IMR-90 (cell line): ENCODE results near the gene HRH2. TPM values are rescaled to one million over a fixed set of nuclear protein-coding genes. Genes with fewer than 3 reads are reported as not detected.

ENCODE experiments used
- ATAC-seq: fragments of 200-7000 bp; cut with Tn5 transposase; 2 replicates; pipeline ENCODE4 v1.9.1; 2020; ENCODE audit warnings: low read depth, mild to moderate bottlenecking, moderate library complexity
- BruUV-seq: library from RNA; stranded (reverse); fragments of 400-500 nt; replicated peaks from 2 replicates; lab custom pipeline; 2021; lab: Mats Ljungman, UMichigan
- CTCF ChIA-PET: fragments of 300-600 bp; formaldehyde crosslinking; extraction: SDS; loops from one replicate; lab custom pipeline; 2021; ENCODE audit warnings: antibody characterized with exemption; lab: Yijun Ruan, JAX
- POLR2A ChIA-PET: fragments of 300-600 bp; sonication (Branson Sonifier 250); formaldehyde crosslinking; loops from one replicate; lab custom pipeline; 2022; ENCODE audit warnings: antibody characterized with exemption; ENCODE audit not compliant: unreplicated experiment; lab: Charles Lee
- DNase-seq: peaks from one replicate; pipeline ENCODE4 v3.0.0; 2013
- H2AFZ ChIP-seq: replicated peaks from 2 replicates; pipeline ENCODE3; 2013; ENCODE audit warnings: low read length, mild to moderate bottlenecking; ENCODE audit not compliant: poor library complexity
- H2AK5ac ChIP-seq: 2 replicates; pipeline ENCODE4 v1.6.1; 2013; ENCODE audit warnings: low read depth, low read length, inconsistent platforms
- H2AK9ac ChIP-seq: replicated peaks from 2 replicates; pipeline ENCODE3; 2013; ENCODE audit warnings: mild to moderate bottlenecking, low read depth, low read length, moderate library complexity; ENCODE audit not compliant: poor library complexity
- H2BK120ac ChIP-seq: 2 replicates; pipeline ENCODE4 v1.6.1; 2013; ENCODE audit warnings: low read depth, low read length, inconsistent platforms
- H2BK15ac ChIP-seq: 3 replicates; pipeline ENCODE4 v1.6.1; 2013; ENCODE audit warnings: low read depth, low read length, inconsistent platforms
- H2BK20ac ChIP-seq: 2 replicates; pipeline ENCODE4 v1.6.1; 2013; ENCODE audit warnings: low read depth, mild to moderate bottlenecking, inconsistent platforms, low read length, moderate library complexity
- H2BK5ac ChIP-seq: 2 replicates; pipeline ENCODE4 v1.6.1; 2013; ENCODE audit warnings: mild to moderate bottlenecking, low read depth, low read length, inconsistent platforms; ENCODE audit not compliant: poor library complexity, severe bottlenecking
- H3K14ac ChIP-seq: replicated peaks from 2 replicates; pipeline ENCODE4 v1.6.1; 2013; ENCODE audit warnings: low read depth, low read length, inconsistent platforms
- H3K18ac ChIP-seq: 2 replicates; pipeline ENCODE4 v1.6.1; 2013; ENCODE audit warnings: low read depth, low read length, control low read depth
- H3K23ac ChIP-seq: 2 replicates; pipeline ENCODE4 v1.6.1; 2013; ENCODE audit warnings: low read depth, low read length, inconsistent platforms
- H3K27ac ChIP-seq: 2 replicates; pipeline ENCODE4 v1.5.1; 2013; ENCODE audit warnings: mild to moderate bottlenecking, control low read depth, low read length; ENCODE audit not compliant: insufficient read depth
- H3K27me3 ChIP-seq: 2 replicates; pipeline ENCODE4 v1.6.1; 2013; ENCODE audit warnings: low read length; ENCODE audit not compliant: control insufficient read depth, insufficient read depth
- H3K36me3 ChIP-seq: 2 replicates; pipeline ENCODE4 v1.6.1; 2013; ENCODE audit warnings: low read length, mixed read lengths; ENCODE audit not compliant: control insufficient read depth, insufficient read depth
- H3K4ac ChIP-seq: 2 replicates; pipeline ENCODE4 v1.6.1; 2013; ENCODE audit warnings: low read depth, low read length, inconsistent platforms
- H3K4me1 ChIP-seq: 2 replicates; pipeline ENCODE4 v1.6.1; 2013; ENCODE audit warnings: low read length, mixed read lengths; ENCODE audit not compliant: control insufficient read depth, insufficient read depth
- H3K4me2 ChIP-seq: 2 replicates; pipeline ENCODE4 v1.6.1; 2013; ENCODE audit warnings: low read depth, mild to moderate bottlenecking, control low read depth, low read length, moderate library complexity
- H3K4me3 ChIP-seq: 2 replicates; pipeline ENCODE4 v1.5.1; 2013; ENCODE audit warnings: low read depth, mild to moderate bottlenecking, control low read depth, low read length, moderate library complexity; ENCODE audit not compliant: insufficient read depth
- H3K56ac ChIP-seq: 2 replicates; pipeline ENCODE4 v1.6.1; 2013; ENCODE audit warnings: low read length, inconsistent platforms; ENCODE audit not compliant: insufficient read depth; ENCODE audit errors: extremely low read depth
- H3K79me1 ChIP-seq, 2 experiments: 2 replicates each; pipeline ENCODE4 v1.6.1; 2013; ENCODE audit warnings: low read length in 2 of 2, inconsistent platforms in 1 of 2, low read depth in 1 of 2
- H3K9ac ChIP-seq: 2 replicates; pipeline ENCODE4 v1.6.1; 2013; ENCODE audit warnings: low read depth, low read length, control low read depth
- H3K9me1 ChIP-seq: 2 replicates; pipeline ENCODE4 v1.6.1; 2013; ENCODE audit warnings: low read length, inconsistent platforms; ENCODE audit not compliant: insufficient read depth
- H3K9me3 ChIP-seq: 2 replicates; pipeline ENCODE4 v1.6.1; 2013; ENCODE audit warnings: low read length; ENCODE audit not compliant: control insufficient read depth, insufficient read depth
- H4K20me1 ChIP-seq: 2 replicates; pipeline ENCODE4 v1.6.1; 2013; ENCODE audit warnings: low read length, inconsistent platforms; ENCODE audit not compliant: insufficient read depth
- H4K5ac ChIP-seq: 2 replicates; pipeline ENCODE4 v1.6.1; 2013; ENCODE audit warnings: mild to moderate bottlenecking, low read depth, low read length, control low read depth
- H4K8ac ChIP-seq, 2 experiments: 2 replicates each; pipeline ENCODE4 v1.6.1; 2013; ENCODE audit warnings: low read depth in 2 of 2, low read length in 2 of 2, control low read depth in 1 of 2, inconsistent platforms in 1 of 2
- H4K91ac ChIP-seq: 2 replicates; pipeline ENCODE4 v1.6.1; 2013; ENCODE audit warnings: low read depth, low read length, inconsistent platforms; ENCODE audit not compliant: insufficient read depth
- CEBPB ChIP-seq: IDR thresholded peaks from 2 replicates; pipeline ENCODE4 v1.6.1; 2012; ENCODE audit warnings: low read depth, low read length, improper control_type of control experiment
- CHD1 ChIP-seq: IDR thresholded peaks from 2 replicates; pipeline ENCODE4 v1.6.1; 2012; ENCODE audit warnings: low read depth, low read length, improper control_type of control experiment
- FOS ChIP-seq: fragments of 150-350 bp; IDR thresholded peaks from 2 replicates; pipeline ENCODE4 v1.6.1; 2016; ENCODE audit warnings: low read depth, low read length
- MAFK ChIP-seq: IDR thresholded peaks from 2 replicates; pipeline ENCODE4 v1.6.1; 2012; ENCODE audit warnings: low read depth, low read length, improper control_type of control experiment
- MAZ ChIP-seq: IDR thresholded peaks from 2 replicates; pipeline ENCODE4 v1.6.1; 2012; ENCODE audit warnings: low read depth, mild to moderate bottlenecking, low read length, improper control_type of control experiment, moderate library complexity, borderline replicate concordance
- MXI1 ChIP-seq: IDR thresholded peaks from 2 replicates; pipeline ENCODE4 v1.6.1; 2012; ENCODE audit warnings: low read depth, mild to moderate bottlenecking, low read length, moderate library complexity, borderline replicate concordance
- NFE2L2 ChIP-seq: fragments of 150-350 bp; IDR thresholded peaks from 2 replicates; pipeline ENCODE4 v1.6.1; 2016; ENCODE audit warnings: low read depth, mild to moderate bottlenecking, low read length
- POLR2A ChIP-seq: IDR thresholded peaks from 2 replicates; pipeline ENCODE4 v1.6.1; 2012; ENCODE audit warnings: mild to moderate bottlenecking, low read depth, low read length
- RAD21 ChIP-seq: IDR thresholded peaks from 2 replicates; pipeline ENCODE4 v1.6.1; 2012; ENCODE audit warnings: low read length, improper control_type of control experiment
- RCOR1 ChIP-seq: IDR thresholded peaks from 2 replicates; pipeline ENCODE4 v1.6.1; 2012; ENCODE audit warnings: mild to moderate bottlenecking, low read length, improper control_type of control experiment; ENCODE audit not compliant: insufficient replicate concordance
- RFX5 ChIP-seq: IDR thresholded peaks from 2 replicates; pipeline ENCODE4 v1.8.0; 2012; ENCODE audit warnings: low read depth, mild to moderate bottlenecking, low read length, moderate library complexity
- WGBS, 2 experiments: methylation state at CpG; one replicate each; pipeline versions ENCODE4 v1.1.5 to v1.1.7; 2013; ENCODE audit warnings: missing lambda C conversion rate in 2 of 2; ENCODE audit not compliant: insufficient read length in 1 of 2; ENCODE audit errors: extremely low coverage in 2 of 2; 5-methylcytosine and 5-hydroxymethylcytosine counted together
- dilution Hi-C: fragments of 300-500 bp; cut with HindIII; formaldehyde crosslinking; loops from one replicate; pipeline ENCODE4 v1.14.3; 2018; ENCODE audit warnings: low sequenced_read_pairs; ENCODE audit not compliant: unreplicated experiment
- in situ Hi-C: fragments of 300-500 bp; cut with MboI; formaldehyde crosslinking; loops from 3 replicates; pipeline ENCODE4 v1.14.3; 2019; ENCODE audit warnings: low sequenced_read_pairs, inconsistent platforms, mixed read lengths
- intact Hi-C: fragments of 100-400 bp; cut with micrococcal nuclease; formaldehyde crosslinking; loops from 2 replicates; pipeline ENCODE4 v1.10.0; 2022
- polyA plus RNA-seq, 3 experiments: library from polyadenylated mRNA; depleted of rRNA; stranded (reverse); fragments of >200 nt; gene quantifications; 2 replicates each; pipeline ENCODE4 v1.2.3, GENCODE V29; 2012; ENCODE audit warnings: low replicate concordance in 1 of 3
- total RNA-seq: library from RNA; depleted of rRNA; stranded (reverse); fragments of >200 nt; gene quantifications from 2 replicates; pipeline ENCODE4 v1.2.3, GENCODE V29; 2012
- TF ChIP-seq, protein P1 (sequence below): fragments of 150-350 bp; IDR thresholded peaks from 2 replicates; pipeline ENCODE4 v1.6.1; 2017; ENCODE audit warnings: mild to moderate bottlenecking, antibody characterized with exemption, low read length, low read depth
- TF ChIP-seq, protein P2 (sequence below): conservative IDR thresholded peaks from 2 replicates; pipeline ENCODE4 v1.5.1; 2012; ENCODE audit warnings: mild to moderate bottlenecking, low read depth, low read length, improper control_type of control experiment

The HRH2 gene
- total and polyA plus RNA-seq, 2 of the 4 experiments (the other 2 are of a cell fraction) = not detected

DNA sequence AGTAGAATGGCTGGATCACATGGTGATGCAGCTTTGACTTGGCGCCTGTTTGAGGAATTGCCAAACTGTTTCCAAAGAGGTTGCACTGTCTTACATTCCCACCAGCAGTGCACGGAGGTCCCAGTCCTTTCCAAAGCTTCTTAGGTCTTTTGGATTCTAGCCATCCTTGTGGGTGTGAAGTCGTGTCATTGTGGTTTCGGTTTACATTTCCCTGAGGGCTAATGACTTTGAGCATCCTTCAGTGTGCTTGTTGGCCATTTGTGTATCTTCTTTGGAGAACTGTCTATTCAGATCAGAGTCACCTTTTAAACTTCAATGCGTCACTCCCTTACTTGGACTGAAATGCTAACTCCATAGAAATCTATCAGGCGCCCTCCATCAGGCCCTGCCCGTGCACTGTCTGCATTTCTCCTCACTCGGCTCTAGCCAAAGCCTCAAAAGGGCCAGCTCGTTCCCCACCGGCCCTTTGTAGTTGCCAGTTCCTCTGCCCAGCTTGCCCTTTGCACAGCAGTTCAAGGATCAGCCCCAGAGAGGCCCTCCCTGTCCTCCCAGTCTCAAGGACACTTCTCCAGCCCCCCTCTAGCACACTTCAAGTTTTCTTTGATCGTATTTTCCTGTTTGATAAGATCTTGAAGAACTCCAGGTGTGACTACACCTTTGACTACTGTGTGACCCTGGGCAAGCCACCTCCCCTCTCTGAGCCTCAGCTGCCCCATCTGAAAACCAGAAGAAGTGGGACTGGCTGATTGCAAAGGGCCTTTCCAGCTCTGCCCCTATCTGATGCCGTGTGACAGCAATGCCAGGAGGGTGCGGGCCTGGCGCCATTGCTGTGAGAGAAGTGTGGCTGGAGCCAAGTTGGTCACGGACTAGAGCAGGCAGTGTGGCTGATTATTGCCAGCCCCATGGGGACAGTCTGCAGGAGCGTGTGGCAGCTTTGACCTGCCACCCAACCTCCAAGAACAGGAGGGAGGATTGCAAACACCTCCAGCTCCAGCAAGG is 5.6 kb downstream of the HRH2 start (continued):
- no peak for TF ChIP-seq MXI1
- TF ChIP-seq CHD1 = no peak

DNA sequence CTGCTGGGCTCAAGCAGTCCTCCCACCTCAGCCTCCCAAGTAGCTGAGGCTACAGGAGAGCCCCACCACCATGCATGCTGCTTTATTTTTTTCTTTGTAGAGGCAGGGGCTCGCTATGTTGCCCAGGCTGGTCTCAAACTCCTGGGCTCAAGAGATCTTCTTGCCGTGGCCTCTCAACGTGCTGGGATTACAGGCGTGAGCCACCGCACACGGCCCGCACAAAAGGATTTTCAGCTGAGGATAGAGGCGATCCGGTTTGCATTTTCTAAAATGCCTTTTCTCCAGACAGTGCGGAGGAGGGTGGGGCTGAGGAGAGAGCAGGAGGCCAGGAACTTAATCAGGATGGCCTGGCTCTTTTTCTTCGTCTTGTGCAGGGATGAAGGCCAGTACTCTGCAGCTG is 6.9 kb downstream of the HRH2 start:
- Histone ChIP-seq H4K5ac (no peak overlapping the region), H4K8ac (no peak overlapping the region), H3K27ac (no peak overlapping the region), H3K36me3 (no peaks in the 10 kb centered on the region), H3K79me1 (no peaks in the 10 kb centered on the region), H4K20me1 (no peaks in the 10 kb centered on the region), H2AK9ac (no peak overlapping the region), H2AK5ac (no peak overlapping the region), H3K9me3 (peaks cover 8% of the 10 kb centered on the region; the same call in 1 of the 2 replicates), H2BK5ac (no peak overlapping the region), H3K56ac (no peak overlapping the region), H3K9ac (no peak overlapping the region), H2AFZ (no peak overlapping the region), H3K14ac (no peak overlapping the region), H3K4me1 (no peaks in the 10 kb centered on the region), H3K23ac (no peak overlapping the region), H2BK20ac (no peak overlapping the region), H3K4me3 (no peak overlapping the region), H3K4ac (no peak overlapping the region), H3K4me2 (no peak overlapping the region), H2BK120ac (no peak overlapping the region), H3K27me3 (no peaks in the 10 kb centered on the region), H3K9me1 (no peaks in the 10 kb centered on the region), H4K91ac (no peak overlapping the region), H2BK15ac (no peak overlapping the region), H3K18ac (no peak overlapping the region)
- CTCF ChIA-PET = no interaction called here
- POLR2A ChIA-PET = no interaction called here
- dilution Hi-C loops = no loop called here
- BruUV-seq = no TSS peak
- DNase-seq (no peak), ATAC-seq (no peak)
- in situ Hi-C loops = no loop called here
- intact Hi-C loops = no loop called here
- 68% methylated on average over 5 of the region's 11 CpGs; no CpG with 5 or more reads in 1 of the 2 experiments for WGBS, 2 experiments
- TF ChIP-seq MAFK (no peak), RFX5 (no peak), MAZ (no peak), RAD21 (no peak), RCOR1 (no peak), CEBPB (no peak), NFE2L2 (no peak), CHD1 (no peak), FOS (no peak), POLR2A (no peak), MXI1 (no peak)
- TF ChIP-seq, protein P1, sequence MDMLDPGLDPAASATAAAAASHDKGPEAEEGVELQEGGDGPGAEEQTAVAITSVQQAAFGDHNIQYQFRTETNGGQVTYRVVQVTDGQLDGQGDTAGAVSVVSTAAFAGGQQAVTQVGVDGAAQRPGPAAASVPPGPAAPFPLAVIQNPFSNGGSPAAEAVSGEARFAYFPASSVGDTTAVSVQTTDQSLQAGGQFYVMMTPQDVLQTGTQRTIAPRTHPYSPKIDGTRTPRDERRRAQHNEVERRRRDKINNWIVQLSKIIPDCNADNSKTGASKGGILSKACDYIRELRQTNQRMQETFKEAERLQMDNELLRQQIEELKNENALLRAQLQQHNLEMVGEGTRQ = no peak
- TF ChIP-seq, protein P2, sequence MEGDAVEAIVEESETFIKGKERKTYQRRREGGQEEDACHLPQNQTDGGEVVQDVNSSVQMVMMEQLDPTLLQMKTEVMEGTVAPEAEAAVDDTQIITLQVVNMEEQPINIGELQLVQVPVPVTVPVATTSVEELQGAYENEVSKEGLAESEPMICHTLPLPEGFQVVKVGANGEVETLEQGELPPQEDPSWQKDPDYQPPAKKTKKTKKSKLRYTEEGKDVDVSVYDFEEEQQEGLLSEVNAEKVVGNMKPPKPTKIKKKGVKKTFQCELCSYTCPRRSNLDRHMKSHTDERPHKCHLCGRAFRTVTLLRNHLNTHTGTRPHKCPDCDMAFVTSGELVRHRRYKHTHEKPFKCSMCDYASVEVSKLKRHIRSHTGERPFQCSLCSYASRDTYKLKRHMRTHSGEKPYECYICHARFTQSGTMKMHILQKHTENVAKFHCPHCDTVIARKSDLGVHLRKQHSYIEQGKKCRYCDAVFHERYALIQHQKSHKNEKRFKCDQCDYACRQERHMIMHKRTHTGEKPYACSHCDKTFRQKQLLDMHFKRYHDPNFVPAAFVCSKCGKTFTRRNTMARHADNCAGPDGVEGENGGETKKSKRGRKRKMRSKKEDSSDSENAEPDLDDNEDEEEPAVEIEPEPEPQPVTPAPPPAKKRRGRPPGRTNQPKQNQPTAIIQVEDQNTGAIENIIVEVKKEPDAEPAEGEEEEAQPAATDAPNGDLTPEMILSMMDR = no peak
